HTERT RPE-1 (cell line): ENCODE data around the gene KRT86.
"Not testable (repeated sequence)": the region's sequence is repeated elsewhere in the genome, so short reads cannot be mapped to it uniquely, and the experiment has no call there.

Experiments
- in situ Hi-C: fragments of 300-500 bp; cut with MboI; formaldehyde crosslinking; loops from 4 replicates; pipeline ENCODE4 v1.14.3; 2020; ENCODE audit warnings: low sequenced_read_pairs

Gene KRT86

GRCh38 chr12:52290483-52291134 is 16.2 kb downstream of the KRT86 start:
- in situ Hi-C loops = not testable (repeated sequence)

- in situ Hi-C loops = no loop called here
Measured at GRCh38 chr12:52291267-52291935, 17.0 kb downstream of the KRT86 start, which contains the start of gene KRT81. TSS of gene KRT81 (minus strand) at chr12:52291534. CDS start at chr12:52291465, 69 bp downstream.

GRCh38 chr12:52293926-52294325 is 19.5 kb downstream of the KRT86 start:
- in situ Hi-C loops = no loop called here

- in situ Hi-C loops = no loop called here
Measured at GRCh38 chr12:52294803-52295202, 20.4 kb downstream of the KRT86 start.

GRCh38 chr12:52295663-52296062 is 21.2 kb downstream of the KRT86 start:
- in situ Hi-C loops = no loop called here

- in situ Hi-C loops = no loop called here
Measured at GRCh38 chr12:52296572-52297215, 22.2 kb downstream of the KRT86 start.

DNA sequence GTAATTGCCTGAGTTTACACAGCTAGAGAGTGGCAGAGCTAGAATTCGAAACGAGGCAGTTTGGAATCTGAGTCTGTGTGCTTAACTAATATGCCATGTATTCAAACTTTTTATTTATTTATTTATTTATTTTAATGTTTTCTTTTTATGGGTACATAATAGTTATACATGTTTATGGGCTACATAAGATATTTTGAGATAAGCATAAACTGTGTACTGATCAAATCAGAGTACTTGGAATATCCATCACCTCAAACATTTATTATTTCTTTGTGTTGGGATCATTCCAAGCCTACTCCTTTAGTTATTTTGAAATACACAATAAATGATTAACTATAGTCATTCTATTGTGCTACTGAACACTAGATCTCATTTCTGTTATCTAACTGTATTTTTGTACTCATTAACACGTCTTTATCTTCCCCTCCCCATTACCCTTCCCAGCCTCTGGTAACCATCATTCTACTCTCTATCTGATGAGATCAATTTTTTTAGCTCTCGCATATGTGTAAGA is 24.3 kb downstream of the KRT86 start:
- in situ Hi-C loops = no loop called here

- in situ Hi-C loops = no loop called here
Measured at GRCh38 chr12:52300796-52301691, 26.6 kb downstream of the KRT86 start.

DNA sequence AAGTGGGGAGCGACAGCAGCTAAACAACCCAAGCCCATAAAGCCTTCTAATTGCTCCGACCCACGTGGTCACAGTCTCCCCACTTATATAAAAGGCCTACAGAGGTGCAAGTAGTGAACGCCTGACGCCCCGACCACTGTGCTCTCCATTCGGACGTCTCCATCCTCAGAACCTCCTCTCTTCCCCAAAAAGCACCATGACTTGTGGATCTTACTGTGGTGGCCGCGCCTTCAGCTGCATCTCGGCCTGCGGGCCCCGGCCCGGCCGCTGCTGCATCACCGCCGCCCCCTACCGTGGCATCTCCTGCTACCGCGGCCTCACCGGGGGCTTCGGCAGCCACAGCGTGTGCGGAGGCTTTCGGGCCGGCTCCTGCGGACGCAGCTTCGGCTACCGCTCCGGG is 27.3 kb downstream of the KRT86 start:
- in situ Hi-C loops = not testable (repeated sequence)

DNA sequence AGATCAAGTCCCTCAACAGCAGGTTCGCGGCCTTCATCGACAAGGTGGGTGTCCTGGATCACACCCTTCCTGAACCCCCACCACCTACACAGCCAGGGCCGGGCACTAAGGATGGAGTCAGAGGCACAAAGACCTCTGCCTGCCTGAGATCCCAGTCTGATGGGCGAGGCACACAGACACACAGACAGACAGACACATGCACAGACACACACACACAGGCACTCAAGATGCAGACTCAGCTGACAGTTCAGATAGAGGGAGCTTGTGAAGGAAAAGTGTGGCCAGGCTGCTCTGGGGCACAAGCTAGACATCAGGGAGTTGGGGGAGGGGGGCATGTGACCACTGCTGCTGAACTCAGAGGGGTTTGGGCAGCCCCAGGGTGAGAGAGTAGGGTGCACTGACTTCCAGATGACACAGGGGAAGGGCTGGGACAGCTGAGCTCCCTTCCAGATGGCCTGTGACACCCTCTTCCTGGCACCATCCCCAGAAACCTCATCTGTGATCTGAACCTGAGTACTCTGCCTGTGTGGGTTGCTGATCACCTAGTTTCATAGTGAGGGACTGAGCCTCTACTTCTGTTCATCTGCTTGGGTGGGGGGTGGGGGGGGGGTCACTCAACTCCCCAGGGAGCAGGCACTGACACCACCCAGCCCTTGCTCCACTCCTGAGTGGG is 27.9 kb downstream of the KRT86 start:
- in situ Hi-C loops = not testable (repeated sequence)

DNA sequence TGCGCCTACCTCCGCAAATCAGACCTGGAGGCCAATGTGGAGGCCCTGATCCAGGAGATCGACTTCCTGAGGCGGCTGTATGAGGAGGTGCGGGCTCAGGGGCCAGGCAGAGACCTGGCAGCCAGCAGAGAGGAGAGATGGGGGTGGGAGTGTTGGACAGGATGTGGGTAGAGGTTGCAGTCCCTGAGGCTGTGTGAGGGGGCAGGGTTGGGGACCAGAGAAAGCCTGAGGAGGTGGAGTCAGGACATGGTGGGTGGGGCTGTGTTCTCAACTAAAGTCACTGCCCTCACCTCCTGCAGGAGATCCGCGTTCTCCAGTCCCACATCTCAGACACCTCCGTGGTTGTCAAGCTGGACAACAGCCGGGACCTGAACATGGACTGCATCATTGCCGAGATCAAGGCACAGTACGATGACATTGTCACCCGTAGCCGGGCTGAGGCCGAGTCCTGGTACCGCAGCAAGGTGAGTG is 30.5 kb downstream of the KRT86 start:
- in situ Hi-C loops = not testable (repeated sequence)

- in situ Hi-C loops = no loop called here
Measured at GRCh38 chr12:52305921-52306705, 31.7 kb downstream of the KRT86 start.

- in situ Hi-C loops = no loop called here
Measured at GRCh38 chr12:52306731-52307130, 32.3 kb downstream of the KRT86 start.

DNA sequence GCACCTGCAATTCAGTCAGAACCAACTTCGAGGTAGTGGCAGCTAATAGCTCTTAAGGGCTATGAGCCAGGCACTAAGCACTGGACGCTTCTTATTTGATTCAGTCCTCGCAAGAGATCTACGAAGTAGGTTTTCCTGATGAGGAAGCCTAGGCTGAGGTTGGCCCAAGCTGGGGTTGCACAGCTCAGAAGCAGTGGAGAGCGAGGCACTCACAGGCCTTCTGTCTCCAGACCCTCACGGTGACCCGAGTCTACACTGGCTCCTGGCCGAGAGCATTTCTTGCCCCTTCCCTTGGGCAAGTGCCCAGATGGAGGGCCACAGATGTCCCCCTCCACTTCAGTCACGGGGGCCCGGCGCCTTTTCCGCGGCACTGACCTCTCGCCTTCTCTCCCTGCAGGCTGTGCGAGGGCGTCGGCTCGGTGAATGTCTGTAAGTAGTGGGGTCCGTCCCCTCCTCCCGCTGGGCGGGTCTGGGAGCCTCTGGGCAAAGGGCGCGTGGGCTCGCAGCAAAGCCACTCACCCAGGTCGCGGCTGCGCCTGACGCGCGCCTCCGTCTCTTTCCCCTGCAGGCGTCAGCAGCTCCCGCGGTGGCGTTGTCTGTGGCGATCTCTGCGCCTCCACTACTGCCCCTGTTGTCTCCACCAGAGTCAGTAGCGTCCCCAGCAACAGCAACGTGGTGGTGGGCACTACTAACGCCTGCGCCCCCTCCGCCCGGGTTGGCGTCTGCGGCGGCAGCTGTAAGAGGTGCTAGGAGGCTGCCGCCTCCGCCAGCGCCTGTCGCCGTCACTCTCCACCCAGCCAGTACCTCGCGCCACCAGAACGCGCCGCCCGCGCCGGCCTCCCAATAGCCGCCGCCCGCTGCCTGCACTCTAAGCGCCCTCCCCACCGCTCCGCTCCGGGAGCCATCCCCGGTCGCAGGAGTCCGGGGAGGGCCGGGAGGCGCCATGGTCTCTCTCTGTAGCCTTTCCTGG is 33.7 kb downstream of the KRT86 start:
- in situ Hi-C loops = no loop called here

GRCh38 chr12:52308806-52309425 is 34.5 kb downstream of the KRT86 start:
- in situ Hi-C loops = no loop called here

DNA sequence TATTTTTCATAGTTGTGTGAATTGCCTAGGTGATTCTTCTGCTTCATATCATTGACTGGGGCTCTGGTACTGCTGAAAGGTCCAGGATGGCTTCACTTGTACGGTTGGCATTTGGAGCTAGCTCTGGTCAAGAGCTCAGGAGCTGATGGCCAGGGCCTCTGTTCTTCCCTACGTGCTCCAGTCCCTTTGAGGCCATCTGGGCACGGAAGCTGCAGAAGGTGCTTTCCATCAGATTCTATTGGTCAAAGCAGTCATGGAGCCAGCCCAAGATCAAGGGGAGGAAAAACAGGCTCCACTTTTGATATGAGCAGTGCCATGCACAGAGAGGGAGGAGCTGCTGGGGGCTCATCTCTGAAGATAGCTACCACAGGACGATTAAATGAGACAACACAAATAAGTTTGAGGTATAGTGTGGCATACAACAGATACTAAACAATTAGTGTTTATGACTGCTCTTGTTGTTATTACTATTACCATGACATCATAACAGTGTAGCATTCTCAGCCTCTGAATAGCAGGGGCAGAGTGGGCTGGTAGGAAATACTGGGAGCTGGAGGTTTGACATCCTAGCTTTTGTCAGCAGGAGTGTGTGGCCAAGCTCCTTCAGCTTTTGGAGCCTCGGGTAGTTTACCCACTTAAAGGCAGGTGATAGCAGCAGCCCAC is 36.3 kb downstream of the KRT86 start:
- in situ Hi-C loops = no loop called here

GRCh38 chr12:52311285-52311648 is 36.8 kb downstream of the KRT86 start:
- in situ Hi-C loops = no loop called here
